H9 (cell line): ENCODE results near the gene DLG2. TPM values are rescaled to one million over a fixed set of nuclear protein-coding genes. Genes with fewer than 3 reads are reported as not detected.

Experiments used
- DNase-seq: peaks from one replicate; pipeline ENCODE4 v3.0.0-alpha.2; 2017
- H2AFZ ChIP-seq: one replicate; pipeline ENCODE4 v1.6.1; 2013; ENCODE audit warnings: mild to moderate bottlenecking, low read length, control low read depth, moderate library complexity
- H2AK5ac ChIP-seq: 2 replicates; pipeline ENCODE4 v1.6.1; 2013; ENCODE audit warnings: low read length, control low read depth, mixed read lengths; ENCODE audit not compliant: insufficient read length
- H2BK120ac ChIP-seq: one replicate; pipeline ENCODE4 v1.6.1; 2013; ENCODE audit warnings: low read depth, mild to moderate bottlenecking, low read length, control low read depth, inconsistent platforms; ENCODE audit not compliant: poor library complexity, severe bottlenecking
- H2BK12ac ChIP-seq: 2 replicates; pipeline ENCODE4 v1.6.1; 2013; ENCODE audit warnings: low read length, control low read depth, mixed read lengths, low read depth; ENCODE audit not compliant: insufficient read length
- H2BK15ac ChIP-seq: 2 replicates; pipeline ENCODE4 v1.6.1; 2013; ENCODE audit warnings: low read depth, low read length, control low read depth
- H2BK20ac ChIP-seq: one replicate; pipeline ENCODE4 v1.6.1; 2013; ENCODE audit warnings: low read depth, mild to moderate bottlenecking, low read length, control low read depth, inconsistent platforms; ENCODE audit not compliant: poor library complexity, severe bottlenecking
- H2BK5ac ChIP-seq: 2 replicates; pipeline ENCODE4 v1.6.1; 2013; ENCODE audit warnings: low read length, control low read depth, mixed read lengths; ENCODE audit not compliant: insufficient read length
- H3K14ac ChIP-seq: 2 replicates; pipeline ENCODE4 v1.6.1; 2013; ENCODE audit warnings: low read length, control low read depth; ENCODE audit not compliant: insufficient read depth
- H3K18ac ChIP-seq: 2 replicates; pipeline ENCODE4 v1.6.1; 2013; ENCODE audit warnings: low read depth, mild to moderate bottlenecking, mixed read lengths, low read length, control low read depth; ENCODE audit not compliant: insufficient read length
- H3K23ac ChIP-seq: 2 replicates; pipeline ENCODE4 v1.6.1; 2013; ENCODE audit warnings: low read length, control low read depth, mixed read lengths, low read depth; ENCODE audit not compliant: insufficient read length
- H3K23me2 ChIP-seq: 2 replicates; pipeline ENCODE4 v1.6.1; 2013; ENCODE audit warnings: low read depth, mild to moderate bottlenecking, mixed read lengths, low read length, control low read depth; ENCODE audit not compliant: insufficient read length, poor library complexity, severe bottlenecking
- H3K27ac ChIP-seq: 2 replicates; pipeline ENCODE4 v1.5.1; 2013; ENCODE audit warnings: low read length, control low read depth, mixed read lengths, low read depth; ENCODE audit not compliant: insufficient read length
- H3K27me3 ChIP-seq: 2 replicates; pipeline ENCODE4 v1.6.1; 2013; ENCODE audit warnings: low read length, control low read depth, inconsistent platforms; ENCODE audit not compliant: insufficient read depth
- H3K4ac ChIP-seq: 2 replicates; pipeline ENCODE4 v1.6.1; 2013; ENCODE audit warnings: low read depth, mild to moderate bottlenecking, control low read depth, inconsistent platforms, low read length, moderate library complexity
- H3K4me1 ChIP-seq: 2 replicates; pipeline ENCODE4 v1.6.1; 2013; ENCODE audit warnings: low read length, control low read depth, inconsistent platforms; ENCODE audit not compliant: insufficient read depth
- H3K4me2 ChIP-seq: 2 replicates; pipeline ENCODE4 v1.6.1; 2013; ENCODE audit warnings: low read length, control low read depth, mixed read lengths; ENCODE audit not compliant: insufficient read length, insufficient read depth
- H3K56ac ChIP-seq: 2 replicates; pipeline ENCODE4 v1.6.1; 2013; ENCODE audit warnings: low read depth, mild to moderate bottlenecking, mixed read lengths, low read length, control low read depth; ENCODE audit not compliant: insufficient read length
- H3K79me1 ChIP-seq: 2 replicates; pipeline ENCODE4 v1.6.1; 2013; ENCODE audit warnings: low read depth, mild to moderate bottlenecking, moderate library complexity, low read length, control low read depth, inconsistent platforms; ENCODE audit not compliant: insufficient read depth, poor library complexity, severe bottlenecking
- H3K79me2 ChIP-seq: 2 replicates; pipeline ENCODE4 v1.6.1; 2013; ENCODE audit warnings: low read length, control low read depth, inconsistent platforms; ENCODE audit not compliant: insufficient read depth
- H3K9ac ChIP-seq: 2 replicates; pipeline ENCODE4 v1.6.1; 2013; ENCODE audit warnings: low read length, control low read depth, mixed read lengths; ENCODE audit not compliant: insufficient read length; ENCODE audit errors: extremely low read depth
- H3K9me3 ChIP-seq: one replicate; pipeline ENCODE4 v1.6.1; 2013; ENCODE audit warnings: low read depth, low read length, inconsistent platforms; ENCODE audit not compliant: control insufficient read depth
- H3T11ph ChIP-seq: one replicate; pipeline ENCODE4 v1.6.1; 2013; ENCODE audit warnings: mild to moderate bottlenecking, low read length, control low read depth, inconsistent platforms
- H4K20me1 ChIP-seq: one replicate; pipeline ENCODE4 v1.6.1; 2013; ENCODE audit not compliant: control insufficient read depth, insufficient read length, insufficient read depth
- H4K5ac ChIP-seq: 2 replicates; pipeline ENCODE4 v1.6.1; 2013; ENCODE audit warnings: low read depth, mild to moderate bottlenecking, mixed read lengths, low read length, control low read depth; ENCODE audit not compliant: insufficient read length
- H4K8ac ChIP-seq: replicated peaks from 2 replicates; pipeline ENCODE4 v1.6.1; 2013; ENCODE audit warnings: low read length, control low read depth, mixed read lengths, low read depth; ENCODE audit not compliant: insufficient read length
- H4K91ac ChIP-seq: 2 replicates; pipeline ENCODE4 v1.6.1; 2013; ENCODE audit warnings: low read depth, mild to moderate bottlenecking, moderate library complexity, mixed read lengths, low read length, control low read depth; ENCODE audit not compliant: insufficient read length
- H3K27ac Mint-ChIP-seq, 3 experiments: 2 replicates in 2 of 3; 3 replicates in 1 of 3; pipeline ENCODE4 v1.8.0; 2020 to 2021; ENCODE audit warnings: mixed read lengths in 3 of 3, mild to moderate bottlenecking in 1 of 3, moderate library complexity in 1 of 3
- H3K27me3 Mint-ChIP-seq: 2 replicates; pipeline ENCODE4 v1.8.0; 2021; ENCODE audit warnings: low read depth, mild to moderate bottlenecking, moderate library complexity, mixed read lengths
- H3K36me3 Mint-ChIP-seq, 3 experiments: 2 replicates in 2 of 3; 3 replicates in 1 of 3; pipeline ENCODE4 v1.8.0; 2020 to 2021; ENCODE audit warnings: low read depth in 3 of 3, mixed read lengths in 3 of 3; ENCODE audit not compliant: insufficient read depth in 1 of 3
- H3K4me1 Mint-ChIP-seq, 2 experiments: 2 replicates each; pipeline ENCODE4 v1.8.0; 2020; ENCODE audit warnings: mixed read lengths in 2 of 2
- H3K4me3 Mint-ChIP-seq, 2 experiments: 2 replicates in 1 of 2; 3 replicates in 1 of 2; pipeline ENCODE4 v1.8.0; 2020 to 2021; ENCODE audit warnings: mild to moderate bottlenecking in 2 of 2, mixed read lengths in 2 of 2, moderate library complexity in 1 of 2
- H3K9me3 Mint-ChIP-seq, 2 experiments: 2 replicates in 1 of 2; 3 replicates in 1 of 2; pipeline ENCODE4 v1.8.0; 2020; ENCODE audit warnings: mild to moderate bottlenecking in 2 of 2, mixed read lengths in 2 of 2, moderate library complexity in 1 of 2
- WGBS: extraction: QIAGEN DNeasy Blood & Tissue Kit; methylation state at CpG from one replicate; pipeline ENCODE4 v1.1.7; 2013; ENCODE audit warnings: missing lambda C conversion rate, low lambda C conversion rate, mixed read lengths; ENCODE audit not compliant: insufficient read length; ENCODE audit errors: extremely low coverage; 5-methylcytosine and 5-hydroxymethylcytosine counted together
- total RNA-seq: library from RNA; stranded (reverse); gene quantifications from 2 replicates; pipeline ENCODE4 v1.2.1, GENCODE V29; 2021
- TF ChIP-seq, protein P1 (sequence below): fragments of 200-600 bp; sonication (generic); conservative IDR thresholded peaks from 3 replicates; pipeline ENCODE4 v1.8.0; 2021; ENCODE audit warnings: antibody characterized with exemption, mild to moderate bottlenecking

Gene DLG2
- total RNA-seq, 1 experiment from 2014 or later: 8.0 TPM

DNA sequence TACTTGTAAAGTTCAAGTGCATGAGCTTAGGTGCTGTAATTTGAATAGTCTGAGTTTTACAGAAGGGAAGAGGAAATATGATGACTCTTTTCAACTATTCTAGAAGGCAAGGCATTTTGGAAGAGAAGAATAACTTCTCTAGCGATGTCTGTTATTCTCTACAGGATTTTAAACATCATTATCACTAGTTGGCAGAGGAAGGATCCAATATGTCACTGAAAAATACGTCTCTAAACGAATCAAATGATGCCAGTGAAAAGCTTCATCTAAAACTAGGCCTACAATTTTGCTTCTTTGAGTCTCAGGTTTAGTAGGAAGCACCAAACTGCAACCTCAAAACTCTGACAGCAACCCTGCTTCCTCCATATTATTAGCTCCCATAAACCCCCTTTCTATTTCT, 581.4 kb downstream of the DLG2 start:
- H3K27me3 Mint-ChIP-seq: no peaks in the 10 kb centered on the region
- no peak overlapping the region for H2BK20ac ChIP-seq
- H3K9me3 ChIP-seq: no peaks in the 10 kb centered on the region

More for the DNA sequence above, 581.4 kb downstream of the DLG2 start:
- no peak overlapping the region for H3K4ac ChIP-seq
- no peak overlapping the region for H3K27ac ChIP-seq
- no peak overlapping the region for H2BK12ac ChIP-seq
- no peak overlapping the region for H3T11ph ChIP-seq
- no peak overlapping the region for H2AK5ac ChIP-seq
- H3K18ac ChIP-seq: no peak overlapping the region
- no peaks in the 10 kb centered on the region for H4K20me1 ChIP-seq
- 0 out of 7 replicates have a peak overlapping the region, but pooled peaks of 1 of the 3 experiments have one; percentile 7 for H3K27ac Mint-ChIP-seq
- H3K4me2 ChIP-seq: no peak overlapping the region
- H4K5ac ChIP-seq: no peak overlapping the region
- no peak overlapping the region for H3K23ac ChIP-seq
- H3K56ac ChIP-seq: no peak overlapping the region
- no peak overlapping the region for H3K9ac ChIP-seq
- no peak overlapping the region for H2BK15ac ChIP-seq
- H4K91ac ChIP-seq: no peak overlapping the region
- peaks cover under 1 to 7% of the 10 kb centered on the region in 2 experiments for H3K4me1 Mint-ChIP-seq
- no peaks in the 10 kb centered on the region for H3K23me2 ChIP-seq
- no peaks in the 10 kb centered on the region for H3K79me1 ChIP-seq
- H3K27me3 ChIP-seq: no peaks in the 10 kb centered on the region
- WGBS: no CpG with 5 or more reads among the region's 3 CpGs
- H3K9me3 Mint-ChIP-seq: no peaks in the 10 kb centered on the region
- H2BK5ac ChIP-seq: no peak overlapping the region
- H3K36me3 Mint-ChIP-seq: no peaks in the 10 kb centered on the region
- H3K4me1 ChIP-seq: no peaks in the 10 kb centered on the region
- H2BK120ac ChIP-seq: no peak overlapping the region
- H3K79me2 ChIP-seq: no peaks in the 10 kb centered on the region
- no peak for DNase-seq
- no peak overlapping the region for H3K4me3 Mint-ChIP-seq
- TF ChIP-seq, protein P1, sequence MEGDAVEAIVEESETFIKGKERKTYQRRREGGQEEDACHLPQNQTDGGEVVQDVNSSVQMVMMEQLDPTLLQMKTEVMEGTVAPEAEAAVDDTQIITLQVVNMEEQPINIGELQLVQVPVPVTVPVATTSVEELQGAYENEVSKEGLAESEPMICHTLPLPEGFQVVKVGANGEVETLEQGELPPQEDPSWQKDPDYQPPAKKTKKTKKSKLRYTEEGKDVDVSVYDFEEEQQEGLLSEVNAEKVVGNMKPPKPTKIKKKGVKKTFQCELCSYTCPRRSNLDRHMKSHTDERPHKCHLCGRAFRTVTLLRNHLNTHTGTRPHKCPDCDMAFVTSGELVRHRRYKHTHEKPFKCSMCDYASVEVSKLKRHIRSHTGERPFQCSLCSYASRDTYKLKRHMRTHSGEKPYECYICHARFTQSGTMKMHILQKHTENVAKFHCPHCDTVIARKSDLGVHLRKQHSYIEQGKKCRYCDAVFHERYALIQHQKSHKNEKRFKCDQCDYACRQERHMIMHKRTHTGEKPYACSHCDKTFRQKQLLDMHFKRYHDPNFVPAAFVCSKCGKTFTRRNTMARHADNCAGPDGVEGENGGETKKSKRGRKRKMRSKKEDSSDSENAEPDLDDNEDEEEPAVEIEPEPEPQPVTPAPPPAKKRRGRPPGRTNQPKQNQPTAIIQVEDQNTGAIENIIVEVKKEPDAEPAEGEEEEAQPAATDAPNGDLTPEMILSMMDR: no peak
- no peak overlapping the region for H2AFZ ChIP-seq
- no peak overlapping the region for H3K14ac ChIP-seq
- no peak overlapping the region for H4K8ac ChIP-seq
